Neural cell (in vitro differentiated cells): ENCODE results near the gene DSCAML1. TPM values are rescaled to one million over a fixed set of nuclear protein-coding genes. Genes with fewer than 3 reads are reported as not detected.
"Not testable (repeated sequence)": the region's sequence is repeated elsewhere in the genome, so short reads cannot be mapped to it uniquely, and the experiment has no call there.

ENCODE experiments used
- H2AFZ ChIP-seq: fragments of 200-600, 300-800 bp; sonication (generic), shearing (Covaris generic); 2 replicates; pipeline ENCODE4 v1.6.0; 2014; ENCODE audit warnings: low read depth, mild to moderate bottlenecking, antibody characterized with exemption, low read length, moderate library complexity
- H3F3A ChIP-seq: fragments of 200-600 bp; shearing (Covaris generic); 2 replicates; pipeline ENCODE4 v1.6.1; 2016; ENCODE audit warnings: mild to moderate bottlenecking, moderate library complexity, mixed read lengths, antibody characterized with exemption, low read length; ENCODE audit not compliant: insufficient read depth, poor library complexity, severe bottlenecking
- H3K27ac ChIP-seq: fragments of 200-600, 300-800 bp; sonication (generic), shearing (Covaris generic); 2 replicates; pipeline ENCODE4 v1.5.1; 2014; ENCODE audit warnings: mild to moderate bottlenecking, low read length, moderate library complexity
- H3K27me3 ChIP-seq: fragments of 300-800, 200-600 bp; sonication (generic), shearing (Covaris generic); 2 replicates; pipeline ENCODE4 v1.6.0; 2014; ENCODE audit warnings: mild to moderate bottlenecking, low read depth, low read length, moderate library complexity; ENCODE audit not compliant: insufficient read depth
- H3K36me3 ChIP-seq: fragments of 300-800, 200-600 bp; sonication (generic), shearing (Covaris generic); 2 replicates; pipeline ENCODE4 v1.5.1; 2014; ENCODE audit warnings: mild to moderate bottlenecking, antibody characterized with exemption, low read length, moderate library complexity; ENCODE audit not compliant: insufficient read depth
- H3K4me2 ChIP-seq: fragments of 300-800, 200-600 bp; sonication (generic), shearing (Covaris generic); 2 replicates; pipeline ENCODE4 v1.6.0; 2014; ENCODE audit warnings: mild to moderate bottlenecking, low read length
- H3K4me3 ChIP-seq: fragments of 300-800, 200-600 bp; sonication (generic), shearing (Covaris generic); 2 replicates; pipeline ENCODE4 v1.5.1; 2014; ENCODE audit warnings: mild to moderate bottlenecking, low read length, moderate library complexity
- H3K79me2 ChIP-seq: fragments of 200-600 bp; shearing (Covaris generic); replicated peaks from 2 replicates; pipeline ENCODE4 v1.6.0; 2014; ENCODE audit warnings: mild to moderate bottlenecking, low read length, moderate library complexity; ENCODE audit not compliant: insufficient read depth
- H3K9ac ChIP-seq: fragments of 300-800, 200-600 bp; sonication (generic), shearing (Covaris generic); 2 replicates; pipeline ENCODE4 v1.6.1; 2016; ENCODE audit warnings: mild to moderate bottlenecking, low read length, mixed read lengths
- H3K9me2 ChIP-seq: fragments of 200-600 bp; shearing (Covaris generic); 2 replicates; pipeline ENCODE4 v1.6.1; 2016; ENCODE audit warnings: mild to moderate bottlenecking, low read length, mixed read lengths; ENCODE audit not compliant: insufficient read depth
- H3K9me3 ChIP-seq: fragments of 200-600, 300-800 bp; sonication (generic), shearing (Covaris generic); 2 replicates; pipeline ENCODE4 v1.6.1; 2016; ENCODE audit warnings: mild to moderate bottlenecking, mixed run types, low read length, moderate library complexity, mixed read lengths
- H4K20me1 ChIP-seq: fragments of 200-600 bp; shearing (Covaris generic); 2 replicates; pipeline ENCODE4 v1.6.1; 2016; ENCODE audit warnings: mild to moderate bottlenecking, mixed run types; ENCODE audit not compliant: insufficient read depth
- EP300 ChIP-seq: fragments of 450-650 bp; conservative IDR thresholded peaks from 2 replicates; pipeline ENCODE4 v1.6.1; 2014; ENCODE audit warnings: antibody characterized with exemption, mild to moderate bottlenecking, moderate library complexity; ENCODE audit not compliant: poor library complexity, severe bottlenecking
- EZH2 ChIP-seq: fragments of 200-600, 300-800 bp; shearing (Covaris generic), sonication (generic); IDR thresholded peaks from 2 replicates; pipeline ENCODE4 v1.6.1; 2014; ENCODE audit warnings: antibody characterized with exemption, low read length, borderline replicate concordance, mild to moderate bottlenecking; ENCODE audit not compliant: insufficient read depth, poor library complexity, severe bottlenecking
- MXI1 ChIP-seq: fragments of 450-650 bp; conservative IDR thresholded peaks from 2 replicates; pipeline ENCODE4 v1.6.1; 2014; ENCODE audit warnings: antibody characterized with exemption, mild to moderate bottlenecking; ENCODE audit not compliant: poor library complexity, severe bottlenecking
- POLR2AphosphoS5 ChIP-seq: IDR thresholded peaks from 2 replicates; pipeline ENCODE4 v1.6.1; 2012
- RAD21 ChIP-seq: fragments of 450-650 bp; conservative IDR thresholded peaks from 2 replicates; pipeline ENCODE4 v1.6.1; 2014; ENCODE audit warnings: antibody characterized with exemption, mild to moderate bottlenecking, moderate library complexity
- SMC3 ChIP-seq: fragments of 450-650 bp; conservative IDR thresholded peaks from 2 replicates; pipeline ENCODE4 v1.6.1; 2014; ENCODE audit warnings: antibody characterized with exemption, mild to moderate bottlenecking, moderate library complexity; ENCODE audit not compliant: poor library complexity
- TAF1 ChIP-seq: IDR thresholded peaks from 2 replicates; pipeline ENCODE4 v1.6.1; 2012; ENCODE audit warnings: low read depth
- polyA plus RNA-seq: library from polyadenylated mRNA; depleted of rRNA; stranded (reverse); fragments of >200 nt; gene quantifications from 2 replicates; pipeline ENCODE4 v1.2.3, GENCODE V29; 2014
- TF ChIP-seq, protein P1 (sequence below): IDR thresholded peaks from 2 replicates; pipeline ENCODE4 v1.6.1; 2012; ENCODE audit warnings: borderline replicate concordance
- TF ChIP-seq, protein P2 (sequence below): fragments of 450-650 bp; IDR thresholded peaks from 2 replicates; pipeline ENCODE4 v1.5.1; 2014; ENCODE audit warnings: antibody characterized with exemption, mild to moderate bottlenecking, moderate library complexity; ENCODE audit not compliant: poor library complexity, severe bottlenecking

The DSCAML1 gene
- polyA plus RNA-seq, 1 donor from 2014 or later, result 1.3 TPM

DNA sequence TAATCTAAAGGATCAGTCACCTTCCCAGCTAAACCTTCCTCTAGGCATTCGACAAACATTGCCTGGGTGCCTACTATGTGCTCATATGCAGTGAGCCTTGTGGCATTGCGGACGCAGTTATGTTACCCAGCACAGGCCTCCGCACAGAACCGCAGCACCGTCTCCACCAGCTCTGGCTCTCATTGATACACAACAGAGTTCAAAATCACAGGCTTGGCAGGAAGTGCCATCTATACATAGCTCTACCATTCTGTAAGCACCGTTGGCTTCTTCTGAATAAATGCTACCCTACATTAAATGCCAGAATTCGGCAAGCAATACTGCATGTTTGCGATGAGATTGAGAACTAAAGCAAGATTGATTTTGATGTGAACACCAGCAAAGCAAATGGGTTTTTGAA lies 31.0 kb downstream of the DSCAML1 start:
- Histone ChIP-seq H3K27ac (no peak overlapping the region), H3K4me2 (no peak overlapping the region), H3K36me3 (no peaks in the 10 kb centered on the region), H3K9me3 (no peaks in the 10 kb centered on the region), H3K27me3 (no peaks in the 10 kb centered on the region), H3F3A (no peaks in the 10 kb centered on the region), H4K20me1 (no peaks in the 10 kb centered on the region), H3K79me2 (no peaks in the 10 kb centered on the region), H2AFZ (no peak overlapping the region), H3K9ac (no peak overlapping the region), H3K9me2 (no peaks in the 10 kb centered on the region), H3K4me3 (no peak overlapping the region)
- TF ChIP-seq, protein P1, sequence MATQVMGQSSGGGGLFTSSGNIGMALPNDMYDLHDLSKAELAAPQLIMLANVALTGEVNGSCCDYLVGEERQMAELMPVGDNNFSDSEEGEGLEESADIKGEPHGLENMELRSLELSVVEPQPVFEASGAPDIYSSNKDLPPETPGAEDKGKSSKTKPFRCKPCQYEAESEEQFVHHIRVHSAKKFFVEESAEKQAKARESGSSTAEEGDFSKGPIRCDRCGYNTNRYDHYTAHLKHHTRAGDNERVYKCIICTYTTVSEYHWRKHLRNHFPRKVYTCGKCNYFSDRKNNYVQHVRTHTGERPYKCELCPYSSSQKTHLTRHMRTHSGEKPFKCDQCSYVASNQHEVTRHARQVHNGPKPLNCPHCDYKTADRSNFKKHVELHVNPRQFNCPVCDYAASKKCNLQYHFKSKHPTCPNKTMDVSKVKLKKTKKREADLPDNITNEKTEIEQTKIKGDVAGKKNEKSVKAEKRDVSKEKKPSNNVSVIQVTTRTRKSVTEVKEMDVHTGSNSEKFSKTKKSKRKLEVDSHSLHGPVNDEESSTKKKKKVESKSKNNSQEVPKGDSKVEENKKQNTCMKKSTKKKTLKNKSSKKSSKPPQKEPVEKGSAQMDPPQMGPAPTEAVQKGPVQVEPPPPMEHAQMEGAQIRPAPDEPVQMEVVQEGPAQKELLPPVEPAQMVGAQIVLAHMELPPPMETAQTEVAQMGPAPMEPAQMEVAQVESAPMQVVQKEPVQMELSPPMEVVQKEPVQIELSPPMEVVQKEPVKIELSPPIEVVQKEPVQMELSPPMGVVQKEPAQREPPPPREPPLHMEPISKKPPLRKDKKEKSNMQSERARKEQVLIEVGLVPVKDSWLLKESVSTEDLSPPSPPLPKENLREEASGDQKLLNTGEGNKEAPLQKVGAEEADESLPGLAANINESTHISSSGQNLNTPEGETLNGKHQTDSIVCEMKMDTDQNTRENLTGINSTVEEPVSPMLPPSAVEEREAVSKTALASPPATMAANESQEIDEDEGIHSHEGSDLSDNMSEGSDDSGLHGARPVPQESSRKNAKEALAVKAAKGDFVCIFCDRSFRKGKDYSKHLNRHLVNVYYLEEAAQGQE, result no peak
- TF ChIP-seq MXI1 (no peak), POLR2AphosphoS5 (no peak), TAF1 (no peak), SMC3 (no peak), EP300 (no peak), EZH2 (no peak), RAD21 (no peak)
- TF ChIP-seq, protein P2, sequence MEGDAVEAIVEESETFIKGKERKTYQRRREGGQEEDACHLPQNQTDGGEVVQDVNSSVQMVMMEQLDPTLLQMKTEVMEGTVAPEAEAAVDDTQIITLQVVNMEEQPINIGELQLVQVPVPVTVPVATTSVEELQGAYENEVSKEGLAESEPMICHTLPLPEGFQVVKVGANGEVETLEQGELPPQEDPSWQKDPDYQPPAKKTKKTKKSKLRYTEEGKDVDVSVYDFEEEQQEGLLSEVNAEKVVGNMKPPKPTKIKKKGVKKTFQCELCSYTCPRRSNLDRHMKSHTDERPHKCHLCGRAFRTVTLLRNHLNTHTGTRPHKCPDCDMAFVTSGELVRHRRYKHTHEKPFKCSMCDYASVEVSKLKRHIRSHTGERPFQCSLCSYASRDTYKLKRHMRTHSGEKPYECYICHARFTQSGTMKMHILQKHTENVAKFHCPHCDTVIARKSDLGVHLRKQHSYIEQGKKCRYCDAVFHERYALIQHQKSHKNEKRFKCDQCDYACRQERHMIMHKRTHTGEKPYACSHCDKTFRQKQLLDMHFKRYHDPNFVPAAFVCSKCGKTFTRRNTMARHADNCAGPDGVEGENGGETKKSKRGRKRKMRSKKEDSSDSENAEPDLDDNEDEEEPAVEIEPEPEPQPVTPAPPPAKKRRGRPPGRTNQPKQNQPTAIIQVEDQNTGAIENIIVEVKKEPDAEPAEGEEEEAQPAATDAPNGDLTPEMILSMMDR, result no peak

DNA sequence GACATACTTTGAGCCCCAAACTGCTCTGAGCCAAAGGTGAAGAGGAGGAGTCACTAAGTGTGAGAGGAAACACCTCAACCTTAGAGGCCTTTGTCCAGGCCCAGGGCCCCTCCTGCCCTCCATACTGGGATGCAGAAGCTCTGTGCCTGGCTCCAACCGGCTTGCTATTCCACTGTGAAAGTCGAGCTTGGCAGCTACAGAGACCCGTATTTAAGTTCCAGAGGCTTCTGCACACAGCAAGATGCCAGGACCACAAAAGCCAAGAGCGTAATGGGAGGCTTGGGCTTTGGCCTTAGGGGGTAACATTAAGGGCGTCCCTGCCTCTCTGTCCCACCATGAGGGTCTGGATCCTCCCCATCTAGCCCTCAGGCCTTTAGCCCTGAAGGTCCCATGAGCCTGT lies 31.9 kb downstream of the DSCAML1 start:
- no peak overlapping the region for H3K4me2 ChIP-seq
- H3K79me2 ChIP-seq, result no peaks in the 10 kb centered on the region
- no peaks in the 10 kb centered on the region for H3K9me2 ChIP-seq
- H3F3A ChIP-seq, result no peaks in the 10 kb centered on the region
- no peak overlapping the region for H3K4me3 ChIP-seq
- H3K27ac ChIP-seq, result no peak overlapping the region
- no peak overlapping the region for H2AFZ ChIP-seq
- no peak overlapping the region for H3K9ac ChIP-seq
- H3K9me3 ChIP-seq, result no peaks in the 10 kb centered on the region
- H3K27me3 ChIP-seq, result no peaks in the 10 kb centered on the region
- no peaks in the 10 kb centered on the region for H3K36me3 ChIP-seq
- TF ChIP-seq, protein P2, result no peak
- TF ChIP-seq SMC3 (no peak), MXI1 (no peak), EZH2 (no peak), POLR2AphosphoS5 (no peak), EP300 (no peak), TAF1 (no peak), RAD21 (no peak)
- TF ChIP-seq, protein P1, result no peak
- H4K20me1 ChIP-seq, result no peaks in the 10 kb centered on the region

DNA sequence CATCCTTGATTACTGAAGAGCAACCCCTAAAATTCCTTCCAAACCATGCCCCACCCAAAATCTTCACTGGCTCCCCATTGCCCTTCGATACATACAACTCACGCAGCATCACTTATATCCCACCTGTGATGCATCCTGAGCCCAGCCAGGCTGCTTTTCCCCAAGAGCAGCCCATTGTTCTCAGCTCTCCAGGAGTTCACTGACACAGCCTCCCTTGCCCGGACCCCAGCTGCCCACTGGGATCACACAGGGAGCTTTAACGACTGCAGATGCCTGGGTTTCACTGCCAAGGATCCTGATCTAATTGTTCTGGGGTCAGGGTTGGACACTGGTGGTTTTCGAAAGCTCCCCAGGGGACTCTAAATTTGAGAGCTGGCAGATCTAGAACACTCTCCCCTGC lies 33.6 kb downstream of the DSCAML1 start:
- H3K9me3 ChIP-seq, H2AFZ ChIP-seq, H3K79me2 ChIP-seq, H3F3A ChIP-seq, H4K20me1 ChIP-seq, H3K4me3 ChIP-seq, H3K27ac ChIP-seq, H3K4me2 ChIP-seq, H3K9ac ChIP-seq, H3K36me3 ChIP-seq, H3K27me3 ChIP-seq, H3K9me2 ChIP-seq: not testable (repeated sequence)
